ENCODE results near the gene SSUH2.

SSUH2 gene

DNA sequence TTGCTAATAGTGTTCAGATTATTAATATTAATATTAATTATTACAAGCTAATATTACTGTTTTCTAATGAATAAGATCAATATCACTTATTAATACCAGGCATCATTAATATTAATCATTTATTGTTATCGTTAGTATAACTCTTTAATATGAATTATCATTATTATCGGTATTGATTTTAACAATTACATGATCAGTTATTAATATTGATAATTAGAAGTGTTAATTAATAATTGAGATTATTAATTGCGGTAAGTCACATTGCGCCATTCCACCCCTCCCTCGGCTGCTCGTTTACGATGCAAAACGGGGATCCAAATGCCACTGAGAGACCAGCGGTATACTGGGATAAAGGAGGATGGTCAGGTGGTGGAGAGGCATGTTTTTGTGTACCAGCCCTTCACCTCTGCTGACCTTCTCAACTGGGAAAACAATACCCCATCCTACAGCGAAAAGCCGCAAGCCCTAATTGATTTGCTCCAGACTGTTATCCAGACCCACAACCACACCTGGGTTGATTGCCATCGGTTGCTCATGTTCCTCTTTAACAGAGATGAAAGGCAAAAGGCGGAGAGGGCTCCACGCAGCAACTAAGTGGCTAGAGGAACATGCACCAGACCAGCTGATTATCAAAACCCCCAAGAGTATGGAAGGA lies 28.6 kb upstream of the SSUH2 start:
- Histone ChIP-seq H3K27ac (ENCODE audit: low read length) (no peak overlapping the region), H3K36me3 (ENCODE audit: control insufficient read depth in 2 of 2, insufficient read depth in 2 of 2, low read length in 2 of 2) (no peaks in the 10 kb centered on the region), H3K9ac (ENCODE audit: low read length in 2 of 2) (no peak overlapping the region), H3K4me3 (ENCODE audit: low read length in 2 of 2) (no peak overlapping the region), H3K9me3 (ENCODE audit: control insufficient read depth in 2 of 2, low read length in 2 of 2) (no peaks in the 10 kb centered on the region), H3K27me3 (ENCODE audit: control insufficient read depth in 1 of 2, insufficient read depth in 2 of 2, low read length in 2 of 2) (no peaks in the 10 kb centered on the region), H3K4me1 (ENCODE audit: control insufficient read depth, insufficient read depth, low read length) (no peaks in the 10 kb centered on the region)

DNA sequence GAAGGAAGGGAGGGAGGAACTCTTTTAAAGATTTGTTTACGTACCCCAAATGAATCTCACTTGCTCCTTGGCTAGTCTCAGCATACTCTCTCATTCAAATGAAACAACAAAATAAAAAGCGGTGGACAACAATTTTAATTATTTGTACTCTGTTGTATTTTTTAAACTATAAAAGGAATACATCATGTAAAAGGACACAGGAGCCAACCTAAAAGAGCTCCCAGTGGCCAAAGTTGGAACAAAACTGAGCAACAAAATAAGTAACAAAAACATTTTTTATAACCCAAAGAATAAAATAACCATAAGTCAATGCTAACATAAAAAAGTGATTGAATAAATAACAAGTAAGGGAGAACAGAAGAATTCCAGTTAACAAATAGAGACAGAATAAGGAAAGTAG lies 24.4 kb upstream of the SSUH2 start:
- Histone ChIP-seq H3K36me3 (ENCODE audit: control insufficient read depth in 2 of 2, insufficient read depth in 2 of 2, low read length in 2 of 2) (no peaks in the 10 kb centered on the region), H3K27ac (ENCODE audit: low read length) (no peak overlapping the region), H3K9me3 (ENCODE audit: control insufficient read depth in 2 of 2, low read length in 2 of 2) (no peaks in the 10 kb centered on the region), H3K27me3 (ENCODE audit: control insufficient read depth in 1 of 2, insufficient read depth in 2 of 2, low read length in 2 of 2) (no peaks in the 10 kb centered on the region), H3K4me3 (ENCODE audit: low read length in 2 of 2) (no peak overlapping the region), H3K4me1 (ENCODE audit: control insufficient read depth, insufficient read depth, low read length) (no peaks in the 10 kb centered on the region), H3K9ac (ENCODE audit: low read length in 2 of 2) (no peak overlapping the region)

DNA sequence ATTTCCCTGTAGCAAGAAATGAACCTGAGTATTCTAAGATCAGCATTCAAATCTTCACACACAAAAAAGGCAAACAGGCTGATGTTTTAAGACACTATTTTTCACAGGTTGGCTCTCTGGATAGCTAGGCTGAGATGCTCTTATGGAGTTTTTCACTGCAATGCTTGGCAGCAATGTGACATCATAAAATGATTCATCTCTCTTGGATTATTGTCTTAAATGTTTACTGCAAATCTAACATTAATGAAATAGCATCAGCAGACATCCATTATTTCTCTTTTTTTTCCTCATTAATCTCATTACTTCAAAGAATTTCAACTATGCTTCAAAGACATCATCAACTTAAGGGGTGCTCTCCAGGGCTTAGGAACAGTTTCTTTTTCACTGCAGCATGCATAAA lies 23.6 kb upstream of the SSUH2 start:
- no peak overlapping the region for H3K27ac ChIP-seq (ENCODE audit: low read length)
- H3K27me3 ChIP-seq (ENCODE audit: control insufficient read depth in 1 of 2, insufficient read depth in 2 of 2, low read length in 2 of 2) = no peaks in the 10 kb centered on the region
- H3K9me3 ChIP-seq (ENCODE audit: control insufficient read depth in 2 of 2, low read length in 2 of 2) = no peaks in the 10 kb centered on the region
- no peak overlapping the region for H3K9ac ChIP-seq (ENCODE audit: low read length in 2 of 2)
- H3K4me3 ChIP-seq (ENCODE audit: low read length in 2 of 2) = no peak overlapping the region
- H3K4me1 ChIP-seq (ENCODE audit: control insufficient read depth, insufficient read depth, low read length) = no peaks in the 10 kb centered on the region
- no peaks in the 10 kb centered on the region for H3K36me3 ChIP-seq (ENCODE audit: control insufficient read depth in 2 of 2, insufficient read depth in 2 of 2, low read length in 2 of 2)

- Histone ChIP-seq H3K27ac (ENCODE audit: low read length) (no peak overlapping the region), H3K4me3 (ENCODE audit: low read length in 2 of 2) (no peak overlapping the region), H3K27me3 (ENCODE audit: control insufficient read depth in 1 of 2, insufficient read depth in 2 of 2, low read length in 2 of 2) (no peaks in the 10 kb centered on the region)
Observed at GRCh38 chr3:8667463-8668091, 23.0 kb upstream of the SSUH2 start.

DNA sequence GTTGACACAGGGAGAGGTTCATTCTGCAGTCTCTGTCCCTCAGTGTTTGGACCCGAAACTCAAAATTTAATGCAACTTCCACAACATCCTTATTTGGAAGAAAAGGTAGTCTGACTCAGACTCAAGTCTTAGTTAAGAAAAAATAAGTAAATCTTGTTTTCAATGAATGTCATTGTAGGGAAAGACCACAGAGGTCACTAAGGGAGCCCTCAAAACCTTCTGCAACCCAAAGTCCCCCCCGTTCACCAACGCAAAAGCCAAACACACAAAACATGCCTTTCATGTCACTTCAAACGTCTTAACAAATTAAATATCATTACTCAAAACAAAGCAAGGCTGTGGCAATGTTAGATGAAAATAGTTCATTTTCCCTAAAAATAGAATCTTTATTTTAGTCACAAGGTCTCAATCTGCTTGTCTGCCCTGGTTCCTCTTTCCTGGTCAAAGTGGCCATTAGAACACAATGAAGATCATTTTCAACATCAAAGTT lies 20.9 kb upstream of the SSUH2 start:
- no peak overlapping the region for H3K4me3 ChIP-seq (ENCODE audit: low read length in 2 of 2)
- H3K9me3 ChIP-seq (ENCODE audit: control insufficient read depth in 2 of 2, low read length in 2 of 2) = no peaks in the 10 kb centered on the region
- no peaks in the 10 kb centered on the region for H3K27me3 ChIP-seq (ENCODE audit: control insufficient read depth in 1 of 2, insufficient read depth in 2 of 2, low read length in 2 of 2)
- no peaks in the 10 kb centered on the region for H3K36me3 ChIP-seq (ENCODE audit: control insufficient read depth in 2 of 2, insufficient read depth in 2 of 2, low read length in 2 of 2)
- H3K9ac ChIP-seq (ENCODE audit: low read length in 2 of 2) = no peak overlapping the region
- peaks cover 4% of the 10 kb centered on the region for H3K4me1 ChIP-seq (ENCODE audit: control insufficient read depth, insufficient read depth, low read length)
- no peak overlapping the region for H3K27ac ChIP-seq (ENCODE audit: low read length)

More at GRCh38 chr3:8667463-8668091, 23.0 kb upstream of the SSUH2 start:
- Histone ChIP-seq H3K9me3 (ENCODE audit: control insufficient read depth in 2 of 2, low read length in 2 of 2) (no peaks in the 10 kb centered on the region), H3K36me3 (ENCODE audit: control insufficient read depth in 2 of 2, insufficient read depth in 2 of 2, low read length in 2 of 2) (no peaks in the 10 kb centered on the region), H3K4me1 (ENCODE audit: control insufficient read depth, insufficient read depth, low read length) (no peaks in the 10 kb centered on the region), H3K9ac (ENCODE audit: low read length in 2 of 2) (no peak overlapping the region)

DNA sequence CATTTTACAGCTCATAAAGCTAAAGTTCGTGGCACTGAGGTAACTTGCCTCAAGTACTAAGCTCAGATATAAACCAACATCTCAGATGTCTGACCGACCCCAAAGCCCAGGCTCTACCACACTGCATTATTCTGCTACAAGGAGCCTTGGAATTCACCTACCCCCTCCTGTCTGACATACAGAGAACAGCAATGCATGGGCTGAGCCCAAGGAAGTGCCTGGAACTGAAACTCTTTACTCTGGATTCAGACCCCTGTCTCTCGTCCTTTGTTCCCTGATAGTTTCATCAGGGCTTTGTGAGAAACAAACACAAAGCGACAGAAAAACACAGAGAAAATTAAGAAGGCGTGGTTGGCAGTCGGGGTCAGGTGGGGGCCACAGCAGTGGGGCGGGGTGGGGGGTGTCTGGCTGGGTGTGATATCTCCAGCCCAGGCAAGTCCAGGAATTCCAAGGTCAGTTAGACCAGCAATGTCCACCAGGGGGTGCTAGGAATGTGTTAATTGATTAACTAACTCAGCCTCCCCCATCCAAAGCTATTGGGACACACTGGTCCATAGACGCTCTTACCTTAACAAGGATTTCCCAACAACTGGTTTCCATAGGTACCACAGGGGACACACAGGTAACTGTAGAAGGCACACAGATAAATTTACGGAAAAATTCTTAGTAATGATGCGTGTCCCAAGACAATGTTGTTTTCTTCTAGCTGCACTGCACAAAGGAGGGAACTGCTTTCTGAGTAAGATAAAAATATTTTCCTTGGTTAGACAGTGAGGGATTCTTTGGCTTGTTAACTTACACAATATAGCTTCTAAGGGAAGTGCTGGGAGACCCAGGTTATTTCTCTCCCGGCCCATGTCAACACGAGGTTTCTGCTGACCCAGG lies 18.8 kb upstream of the SSUH2 start:
- Histone ChIP-seq H3K36me3 (ENCODE audit: control insufficient read depth in 2 of 2, insufficient read depth in 2 of 2, low read length in 2 of 2) (no peaks in the 10 kb centered on the region), H3K4me1 (ENCODE audit: control insufficient read depth, insufficient read depth, low read length) (peaks cover 15% of the 10 kb centered on the region), H3K27ac (ENCODE audit: low read length) (no peak overlapping the region), H3K27me3 (ENCODE audit: control insufficient read depth in 1 of 2, insufficient read depth in 2 of 2, low read length in 2 of 2) (no peaks in the 10 kb centered on the region), H3K9ac (ENCODE audit: low read length in 2 of 2) (no peak overlapping the region), H3K4me3 (ENCODE audit: low read length in 2 of 2) (no peak overlapping the region), H3K9me3 (ENCODE audit: control insufficient read depth in 2 of 2, low read length in 2 of 2) (no peaks in the 10 kb centered on the region)

GRCh38 chr3:8662594-8662993 lies 18.0 kb upstream of the SSUH2 start:
- H3K4me3 ChIP-seq (ENCODE audit: low read length in 2 of 2) = no peak overlapping the region
- no peaks in the 10 kb centered on the region for H3K36me3 ChIP-seq (ENCODE audit: control insufficient read depth in 2 of 2, insufficient read depth in 2 of 2, low read length in 2 of 2)
- no peaks in the 10 kb centered on the region for H3K9me3 ChIP-seq (ENCODE audit: control insufficient read depth in 2 of 2, low read length in 2 of 2)
- H3K9ac ChIP-seq (ENCODE audit: low read length in 2 of 2) = no peak overlapping the region
- H3K27ac ChIP-seq (ENCODE audit: low read length) = no peak overlapping the region
- H3K27me3 ChIP-seq (ENCODE audit: control insufficient read depth in 1 of 2, insufficient read depth in 2 of 2, low read length in 2 of 2) = no peaks in the 10 kb centered on the region
- H3K4me1 ChIP-seq (ENCODE audit: control insufficient read depth, insufficient read depth, low read length) = peaks cover 23% of the 10 kb centered on the region

DNA sequence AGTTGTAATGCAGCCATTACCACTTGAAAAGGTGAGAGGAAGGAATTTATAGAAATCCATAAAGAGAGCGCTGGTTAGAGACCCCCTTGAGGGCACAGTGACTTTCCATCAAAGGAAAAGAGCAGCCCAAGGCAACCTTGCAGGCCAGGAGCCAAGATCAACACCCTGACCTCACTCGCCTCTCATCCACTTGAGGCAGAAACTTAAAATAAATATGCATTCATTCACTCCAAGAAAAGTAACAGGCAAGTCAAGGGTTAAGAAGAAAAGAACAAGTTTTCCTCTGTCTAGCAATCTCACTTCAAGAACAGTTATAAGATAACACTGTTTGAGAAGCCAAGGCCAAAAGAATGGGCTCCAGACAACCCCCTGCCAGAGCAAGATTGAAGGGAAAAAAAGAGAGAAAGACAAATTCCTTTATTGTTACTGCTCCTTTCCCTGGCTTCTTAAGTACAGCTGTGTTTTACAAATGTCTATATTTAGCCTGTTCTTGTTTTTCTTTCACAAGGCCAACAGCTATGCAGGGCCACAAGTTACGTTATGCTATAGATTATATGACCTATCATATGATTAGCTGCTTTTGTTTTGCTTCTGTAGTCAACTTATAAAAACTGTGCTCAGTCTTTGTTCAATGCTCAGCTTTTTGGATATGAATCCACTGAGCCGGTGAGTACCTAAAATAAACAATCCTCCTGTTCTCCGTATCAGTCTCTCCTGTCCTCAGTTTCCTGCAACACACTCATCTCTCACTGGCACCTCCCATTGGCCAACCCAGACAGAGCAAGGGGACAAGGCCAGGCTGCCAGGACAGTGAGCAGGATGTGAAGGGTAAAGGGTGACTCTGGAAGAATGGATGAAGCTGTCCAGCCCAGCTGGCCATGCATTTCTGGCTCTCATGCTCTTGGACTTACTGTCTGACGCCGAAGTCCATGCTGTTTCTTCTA lies 15.8 kb upstream of the SSUH2 start:
- Histone ChIP-seq H3K27me3 (ENCODE audit: control insufficient read depth in 1 of 2, insufficient read depth in 2 of 2, low read length in 2 of 2) (no peaks in the 10 kb centered on the region), H3K4me3 (ENCODE audit: low read length in 2 of 2) (no peak overlapping the region), H3K27ac (ENCODE audit: low read length) (no peak overlapping the region), H3K36me3 (ENCODE audit: control insufficient read depth in 2 of 2, insufficient read depth in 2 of 2, low read length in 2 of 2) (no peaks in the 10 kb centered on the region), H3K4me1 (ENCODE audit: control insufficient read depth, insufficient read depth, low read length) (peaks cover 23% of the 10 kb centered on the region), H3K9me3 (ENCODE audit: control insufficient read depth in 2 of 2, low read length in 2 of 2) (no peaks in the 10 kb centered on the region), H3K9ac (ENCODE audit: low read length in 2 of 2) (no peak overlapping the region)

GRCh38 chr3:8659242-8659641 lies 14.6 kb upstream of the SSUH2 start:
- H3K9ac ChIP-seq (ENCODE audit: low read length in 2 of 2) = no peak overlapping the region

More at GRCh38 chr3:8659242-8659641, 14.6 kb upstream of the SSUH2 start:
- Histone ChIP-seq H3K9me3 (ENCODE audit: control insufficient read depth in 2 of 2, low read length in 2 of 2) (no peaks in the 10 kb centered on the region), H3K36me3 (ENCODE audit: control insufficient read depth in 2 of 2, insufficient read depth in 2 of 2, low read length in 2 of 2) (no peaks in the 10 kb centered on the region), H3K4me3 (ENCODE audit: low read length in 2 of 2) (no peak overlapping the region), H3K4me1 (ENCODE audit: control insufficient read depth, insufficient read depth, low read length) (peaks cover 23% of the 10 kb centered on the region), H3K27me3 (ENCODE audit: control insufficient read depth in 1 of 2, insufficient read depth in 2 of 2, low read length in 2 of 2) (no peaks in the 10 kb centered on the region), H3K27ac (ENCODE audit: low read length) (no peak overlapping the region)
